ENCODE measurements around the gene TAF10.
A peak's percentile ranks its signal among the peaks of the same experiment; 100 is the strongest.

TAF10 gene

GRCh38 chr11:6607190-6607795, 4.7 kb downstream of the TAF10 start:
- DNase-seq: no peak

- peak; percentile 60 to 73 for DNase-seq
Measured at GRCh38 chr11:6606471-6607189, 5.4 kb downstream of the TAF10 start.

DNA sequence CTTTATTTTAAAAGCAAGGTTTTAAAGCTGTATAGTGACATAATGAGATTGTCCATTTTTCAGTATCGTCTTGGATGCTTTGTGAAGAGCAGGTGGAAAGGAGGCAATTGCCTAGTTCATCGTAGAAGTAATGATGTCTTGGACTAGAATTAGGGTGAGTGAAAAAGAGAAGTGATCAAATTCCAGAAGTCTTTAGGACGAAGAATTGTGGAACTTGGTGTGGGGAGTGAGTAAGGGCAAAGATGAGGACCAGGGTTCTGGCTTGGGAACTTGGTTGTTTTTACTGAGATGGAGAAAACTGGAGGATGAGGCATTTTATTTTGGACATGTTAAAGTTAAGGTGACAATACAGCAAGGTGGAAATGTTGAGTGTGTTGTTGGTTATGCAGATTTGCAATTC, 7.2 kb downstream of the TAF10 start:
- DNase-seq: peak in 1 of 2 donors; percentile 22

DNA sequence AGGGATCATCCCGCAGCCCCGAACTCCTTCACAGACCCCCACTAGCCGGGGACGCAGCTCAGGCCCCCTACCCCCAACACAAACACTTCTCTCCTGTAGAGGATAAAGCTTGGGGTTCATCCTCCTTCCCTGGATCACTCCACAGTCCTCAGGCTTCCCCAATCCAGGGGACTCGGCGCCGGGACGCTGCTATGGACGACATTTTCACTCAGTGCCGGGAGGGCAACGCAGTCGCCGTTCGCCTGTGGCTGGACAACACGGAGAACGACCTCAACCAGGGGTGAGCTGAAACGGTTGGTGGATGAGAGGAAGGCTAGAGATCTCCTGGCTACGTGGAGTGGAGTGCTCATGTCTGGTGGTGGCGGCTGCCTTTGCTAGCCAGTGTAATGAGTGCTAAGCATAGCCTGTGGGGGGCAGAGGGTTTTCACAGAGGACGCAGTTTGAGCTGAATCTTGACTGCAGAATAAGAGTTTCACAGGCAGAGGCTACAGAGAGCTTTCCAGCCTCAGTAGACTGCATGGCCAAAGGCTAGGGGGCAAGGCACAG, 7.9 kb downstream of the TAF10 start:
- peak; percentile 29 to 37 for DNase-seq

- peak; percentile 84 to 94 for DNase-seq
Measured at GRCh38 chr11:6603287-6604080, 8.5 kb downstream of the TAF10 start, which contains the start of the genes ILK and RRP8. ILK (plus strand) TSS chr11:6603774; CDS start chr11:6604272, 498 bp downstream. RRP8 (minus strand) TSS chr11:6603616; CDS start chr11:6603502, 114 bp downstream.

- peak in 1 of 2 donors; percentile 1 for DNase-seq
Measured at GRCh38 chr11:6602096-6602940, 9.7 kb downstream of the TAF10 start.

DNA sequence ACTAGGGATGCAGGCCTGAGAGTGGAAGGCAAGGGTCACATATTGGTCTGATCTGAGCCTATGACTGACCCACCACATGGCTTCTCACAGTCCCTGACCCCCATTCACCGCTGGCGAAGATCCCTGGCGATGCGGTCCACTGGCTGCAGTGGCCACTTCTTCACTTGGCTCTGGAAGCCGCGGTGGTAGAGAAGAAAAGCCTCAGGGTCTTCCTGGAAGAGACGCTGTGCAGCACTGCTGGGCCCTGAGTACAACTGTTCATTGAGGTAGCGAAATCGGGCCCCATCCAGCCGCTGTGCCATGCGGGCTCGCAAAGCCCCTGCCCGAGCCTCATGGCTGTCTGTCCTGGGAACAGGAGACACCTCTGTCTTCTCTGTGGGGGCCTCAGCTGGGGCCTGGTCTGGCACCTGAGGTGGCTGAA, 11.0 kb downstream of the TAF10 start:
- no peak for DNase-seq

- no peak for DNase-seq
Measured at GRCh38 chr11:6599881-6600390, 12.1 kb downstream of the TAF10 start.

GRCh38 chr11:6599449-6599848, 12.6 kb downstream of the TAF10 start:
- DNase-seq: no peak

DNA sequence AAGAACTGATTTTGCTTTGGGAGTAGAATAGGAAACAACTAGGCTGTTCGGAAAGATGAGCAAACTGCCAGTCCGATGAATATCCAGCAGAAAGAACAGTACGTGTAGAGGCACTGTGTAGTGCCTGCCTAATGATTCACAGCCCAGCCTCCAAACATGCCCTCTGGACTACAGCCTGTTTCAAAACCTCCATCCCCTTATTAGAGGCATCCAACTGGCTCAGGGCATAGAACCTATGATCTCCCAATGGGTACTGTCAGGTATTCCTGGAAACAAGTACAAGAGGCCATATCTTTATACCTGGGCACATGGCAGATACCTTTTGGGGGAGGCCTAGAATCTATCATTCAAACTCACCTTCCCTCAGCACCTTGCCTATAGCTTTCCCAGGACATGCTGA, 13.5 kb downstream of the TAF10 start:
- no peak for DNase-seq

DNA sequence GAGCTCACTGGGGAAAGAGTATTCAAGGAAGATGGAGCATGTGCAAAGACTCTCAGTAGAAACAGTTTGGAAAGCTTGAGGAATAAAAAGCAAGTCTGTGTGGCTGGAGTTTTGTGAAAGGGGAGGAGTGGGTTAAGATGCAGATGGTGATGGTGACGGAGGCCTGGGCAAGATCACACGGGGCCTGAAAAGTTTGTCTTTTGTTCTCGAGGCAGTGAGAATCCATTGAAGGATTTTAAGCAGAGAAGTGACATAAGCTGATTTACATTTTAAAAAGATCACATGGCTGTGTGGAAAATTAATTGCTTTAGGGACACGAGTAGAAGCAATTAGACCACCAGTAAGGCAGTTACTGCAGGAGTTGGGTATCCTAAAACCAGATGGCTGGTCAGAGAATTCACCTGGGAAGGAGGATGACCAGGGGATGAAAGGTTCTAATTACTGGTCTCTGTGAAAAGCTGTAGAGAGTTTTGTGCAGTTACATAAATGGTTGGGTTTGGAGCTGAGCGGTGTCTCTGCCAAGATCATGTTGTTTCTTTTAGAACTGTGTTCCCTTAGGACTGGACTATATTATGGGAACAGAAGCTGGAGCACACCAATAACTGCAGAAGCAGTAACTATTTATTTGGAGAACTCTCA, 15.7 kb downstream of the TAF10 start:
- no peak for DNase-seq

- no peak for DNase-seq
Measured at GRCh38 chr11:6594142-6594768, 17.8 kb downstream of the TAF10 start.

GRCh38 chr11:6588018-6588417, 24.0 kb downstream of the TAF10 start:
- DNase-seq: no peak

- DNase-seq: no peak
Measured at GRCh38 chr11:6587360-6587953, 24.6 kb downstream of the TAF10 start.

GRCh38 chr11:6586434-6587359, 25.3 kb downstream of the TAF10 start:
- DNase-seq: no peak

DNA sequence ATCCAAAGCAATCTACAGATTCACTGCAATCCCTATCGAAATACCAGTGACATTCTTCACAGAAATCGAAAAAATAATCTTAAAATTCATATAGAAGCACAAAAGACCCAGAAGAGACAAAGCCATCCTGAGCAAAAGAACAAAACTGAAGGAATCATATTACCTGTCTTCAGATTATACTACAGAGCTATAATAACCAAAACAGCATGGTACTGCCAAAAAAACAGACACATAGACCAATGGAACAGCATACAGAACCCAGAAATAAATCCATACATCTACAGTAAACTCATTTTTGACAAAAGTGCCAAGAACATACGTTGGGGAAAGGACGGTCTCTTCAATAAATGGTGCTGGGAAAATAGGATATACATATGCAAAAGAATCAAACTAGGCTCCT, 27.5 kb downstream of the TAF10 start:
- no peak for DNase-seq

GRCh38 chr11:6583584-6583983, 28.4 kb downstream of the TAF10 start:
- DNase-seq: no peak

DNA sequence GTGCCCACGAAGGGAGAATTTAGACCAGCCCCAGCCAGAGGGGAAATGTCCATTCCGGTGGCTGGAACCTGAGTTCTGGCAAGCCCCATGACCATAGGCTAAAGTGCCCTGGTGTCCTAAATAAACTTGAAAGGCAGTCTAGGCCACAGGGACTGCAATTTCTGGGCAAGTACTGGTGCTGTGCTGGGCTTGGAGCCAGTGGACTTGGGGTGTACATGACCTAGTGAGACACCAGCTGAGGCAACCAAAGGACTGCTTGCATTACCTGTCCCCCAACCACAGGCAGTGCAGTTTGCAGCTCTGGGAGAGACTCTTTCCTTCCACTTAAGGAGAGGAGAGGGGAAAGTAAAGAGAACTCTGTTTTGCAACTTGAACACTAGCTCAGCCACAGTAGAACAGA, 32.3 kb downstream of the TAF10 start:
- no peak for DNase-seq

GRCh38 chr11:6578134-6578533, 33.9 kb downstream of the TAF10 start:
- no peak for DNase-seq
